NCI-H187 (cell line): ENCODE measurements around the gene EPHA1.

Source experiments
- DNase-seq, 2 experiments: peaks; one replicate each; lab custom pipeline; 2025; lab: John Stamatoyannopoulos, UW

The EPHA1 gene

GRCh38 chr7:143388491-143389101 is 20.1 kb downstream of the EPHA1 start:
- no peak for DNase-seq

GRCh38 chr7:143388051-143388450 is 20.6 kb downstream of the EPHA1 start:
- no peak for DNase-seq

- DNase-seq, result no peak
Measured at GRCh38 chr7:143387156-143387975, 21.3 kb downstream of the EPHA1 start.

GRCh38 chr7:143385891-143386781 is 22.5 kb downstream of the EPHA1 start:
- DNase-seq, result no peak

GRCh38 chr7:143384661-143385631 is 23.7 kb downstream of the EPHA1 start:
- no peak for DNase-seq

- no peak for DNase-seq
Measured at GRCh38 chr7:143384148-143384547, 24.5 kb downstream of the EPHA1 start.

GRCh38 chr7:143383642-143383957 is 25.1 kb downstream of the EPHA1 start:
- DNase-seq, result no peak

- DNase-seq, result no peak
Measured at GRCh38 chr7:143382791-143383641, 25.6 kb downstream of the EPHA1 start.

- DNase-seq, result no peak
Measured at GRCh38 chr7:143382126-143382790, 26.4 kb downstream of the EPHA1 start.

- no peak for DNase-seq
Measured at GRCh38 chr7:143381427-143382125, 27.1 kb downstream of the EPHA1 start.

GRCh38 chr7:143380646-143381426 is 27.8 kb downstream of the EPHA1 start, which contains the start of gene ZYX:
ZYX (plus strand) TSS chr7:143381345; CDS start chr7:143381572, 227 bp downstream.
- DNase-seq, result no peak

GRCh38 chr7:143380260-143380645 is 28.4 kb downstream of the EPHA1 start:
- no peak for DNase-seq

- no peak for DNase-seq
Measured at GRCh38 chr7:143379611-143380259, 28.9 kb downstream of the EPHA1 start.

- DNase-seq, result no peak
Measured at GRCh38 chr7:143376396-143376795, 32.3 kb downstream of the EPHA1 start.

- DNase-seq, result no peak
Measured at GRCh38 chr7:143375298-143376034, 33.2 kb downstream of the EPHA1 start.

- DNase-seq, result no peak
Measured at GRCh38 chr7:143374561-143374960, 34.1 kb downstream of the EPHA1 start.

- no peak for DNase-seq
Measured at GRCh38 chr7:143373255-143373794, 35.3 kb downstream of the EPHA1 start.
